ENCODE data around the gene SHC2. TPM values are rescaled to one million over a fixed set of nuclear protein-coding genes. Genes with fewer than 3 reads are reported as not detected.
A peak's percentile ranks its signal among the peaks of the same experiment; 100 is the strongest.

The SHC2 gene
- polyA plus RNA-seq, 1 donor from 2014 or later: not detected

- Mint-ChIP-seq H3K4me1 (no peaks in the 10 kb centered on the region), H3K27me3 (peaks cover 11% of the 10 kb centered on the region), H3K4me3 (no peak overlapping the region), H3K27ac (no peak overlapping the region), H3K9me3 (no peaks in the 10 kb centered on the region), H3K36me3 (no peaks in the 10 kb centered on the region)
Observed at GRCh38 chr19:370641-371330, 90.0 kb downstream of the SHC2 start.

- no peaks in the 10 kb centered on the region for H3K9me3 Mint-ChIP-seq
- no peaks in the 10 kb centered on the region for H3K36me3 Mint-ChIP-seq
- no peak overlapping the region for H3K27ac Mint-ChIP-seq
- H3K4me3 Mint-ChIP-seq: no peak overlapping the region
- peaks cover 8% of the 10 kb centered on the region for H3K27me3 Mint-ChIP-seq
- no peaks in the 10 kb centered on the region for H3K4me1 Mint-ChIP-seq
Observed at GRCh38 chr19:369876-370275, 91.0 kb downstream of the SHC2 start.

- H3K9me3 Mint-ChIP-seq: no peaks in the 10 kb centered on the region
- no peak overlapping the region for H3K4me3 Mint-ChIP-seq
- H3K27ac Mint-ChIP-seq: peak overlapping the region in 1 of 3 donors; percentile 31
- H3K4me1 Mint-ChIP-seq: no peaks in the 10 kb centered on the region
- no peaks in the 10 kb centered on the region for H3K36me3 Mint-ChIP-seq
- H3K27me3 Mint-ChIP-seq: peaks cover 7% of the 10 kb centered on the region
Observed at GRCh38 chr19:369256-369655, 91.6 kb downstream of the SHC2 start.

- Mint-ChIP-seq H3K36me3 (no peaks in the 10 kb centered on the region), H3K4me1 (no peaks in the 10 kb centered on the region), H3K4me3 (no peak overlapping the region), H3K9me3 (no peaks in the 10 kb centered on the region), H3K27me3 (peaks cover 4% of the 10 kb centered on the region), H3K27ac (no peak overlapping the region)
Observed at GRCh38 chr19:368630-369024, 92.2 kb downstream of the SHC2 start.

- no peak overlapping the region for H3K27ac Mint-ChIP-seq
- H3K27me3 Mint-ChIP-seq: peaks cover 4% of the 10 kb centered on the region
- no peaks in the 10 kb centered on the region for H3K9me3 Mint-ChIP-seq
- H3K4me1 Mint-ChIP-seq: no peaks in the 10 kb centered on the region
- H3K4me3 Mint-ChIP-seq: no peak overlapping the region
- no peaks in the 10 kb centered on the region for H3K36me3 Mint-ChIP-seq
Observed at GRCh38 chr19:367963-368629, 92.7 kb downstream of the SHC2 start.

- no peaks in the 10 kb centered on the region for H3K36me3 Mint-ChIP-seq
- no peaks in the 10 kb centered on the region for H3K4me1 Mint-ChIP-seq
- H3K27me3 Mint-ChIP-seq: peaks cover 6% of the 10 kb centered on the region
- no peak overlapping the region for H3K4me3 Mint-ChIP-seq
- peaks cover 0 to 1% (median 0%) of the 10 kb centered on the region in 3 donors for H3K9me3 Mint-ChIP-seq
- no peak overlapping the region for H3K27ac Mint-ChIP-seq
Observed at GRCh38 chr19:367561-367960, 93.3 kb downstream of the SHC2 start.

- H3K4me1 Mint-ChIP-seq: no peaks in the 10 kb centered on the region
- H3K27me3 Mint-ChIP-seq: peaks cover 9% of the 10 kb centered on the region
- no peak overlapping the region for H3K4me3 Mint-ChIP-seq
- H3K36me3 Mint-ChIP-seq: no peaks in the 10 kb centered on the region
- peaks cover 0 to 1% (median 0%) of the 10 kb centered on the region in 3 donors for H3K9me3 Mint-ChIP-seq
- H3K27ac Mint-ChIP-seq: no peak overlapping the region
Observed at GRCh38 chr19:366951-367350, 93.9 kb downstream of the SHC2 start.

Other genes starting within 250 kb of the SHC2 start
- 0.53 TPM for gene PLPP2, start 169.6 kb downstream of the SHC2 start, polyA plus RNA-seq
- gene MIER2, start 116.2 kb downstream of the SHC2 start, polyA plus RNA-seq: 7.5 TPM
- gene C2CD4C, start 51.9 kb downstream of the SHC2 start, polyA plus RNA-seq: not detected
- gene MADCAM1, start 35.5 kb upstream of the SHC2 start, polyA plus RNA-seq: 0.36 TPM
- 13.8 TPM for gene TPGS1, start 46.5 kb upstream of the SHC2 start, polyA plus RNA-seq
- gene CDC34, start 70.7 kb upstream of the SHC2 start, polyA plus RNA-seq: 20.1 TPM
- gene GZMM, start 83.0 kb upstream of the SHC2 start, polyA plus RNA-seq: 15.8 TPM
- 287 TPM for gene BSG, start 111.6 kb upstream of the SHC2 start, polyA plus RNA-seq
- gene HCN2, start 128.8 kb upstream of the SHC2 start, polyA plus RNA-seq: not detected
- gene POLRMT, start 172.5 kb upstream of the SHC2 start, polyA plus RNA-seq: 41.9 TPM
- not detected for gene FGF22, start 178.8 kb upstream of the SHC2 start, polyA plus RNA-seq
- 108 TPM for gene RNF126, start 202.2 kb upstream of the SHC2 start, polyA plus RNA-seq
- 1.7 TPM for gene FSTL3, start 215.4 kb upstream of the SHC2 start, polyA plus RNA-seq
- not detected for gene PRSS57, start 234.4 kb upstream of the SHC2 start, polyA plus RNA-seq
- gene PALM, start 247.9 kb upstream of the SHC2 start, polyA plus RNA-seq: not detected